ENCODE measurements around the gene TMEM131.
"Not testable (repeated sequence)": the region's sequence is repeated elsewhere in the genome, so short reads cannot be mapped to it uniquely, and the experiment has no call there.

TMEM131 gene

GRCh38 chr2:98022067-98022466, 26.3 kb upstream of the TMEM131 start:
- DNase-seq (ENCODE audit: low read depth) = not testable (repeated sequence)

DNA sequence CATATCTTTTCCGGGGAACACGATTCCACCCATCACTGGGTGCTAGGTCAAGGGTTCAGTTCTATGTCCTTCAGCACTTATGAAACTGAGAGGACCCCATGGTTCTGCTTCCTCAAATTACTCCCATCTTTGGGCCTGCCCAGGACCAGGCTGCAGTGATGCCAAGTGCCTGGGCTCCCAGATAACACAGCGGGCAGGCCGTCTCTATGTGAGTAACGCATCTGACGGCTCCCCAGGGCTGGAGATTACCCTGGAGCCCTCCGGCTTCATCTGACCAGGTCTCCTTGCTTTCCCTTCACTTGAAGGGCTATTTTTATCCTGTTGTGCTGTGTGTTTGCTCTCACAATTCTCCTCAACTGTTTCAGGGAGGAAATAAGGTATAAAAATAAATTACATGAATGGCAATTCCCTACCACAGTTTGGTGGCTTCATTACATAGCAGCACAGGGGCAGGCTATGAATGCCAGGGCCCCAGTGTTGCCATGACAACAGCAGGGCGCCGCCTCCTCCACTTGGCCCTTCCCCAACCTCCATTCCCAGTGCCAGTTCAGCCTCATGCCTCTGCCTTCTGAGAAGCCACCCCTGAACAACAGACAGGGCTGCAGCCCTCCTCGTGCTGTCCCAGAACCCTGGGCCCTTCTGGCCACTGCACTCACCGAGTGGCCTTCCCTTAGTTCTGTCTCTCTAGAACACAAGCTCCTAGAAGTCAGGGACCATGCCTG, 25.4 kb upstream of the TMEM131 start:
- DNase-seq (ENCODE audit: low read depth) = no peak

- no peak for DNase-seq (ENCODE audit: low read depth)
These were observed 24.8 kb upstream of the TMEM131 start for GRCh38 chr2:98020516-98020915.

DNA sequence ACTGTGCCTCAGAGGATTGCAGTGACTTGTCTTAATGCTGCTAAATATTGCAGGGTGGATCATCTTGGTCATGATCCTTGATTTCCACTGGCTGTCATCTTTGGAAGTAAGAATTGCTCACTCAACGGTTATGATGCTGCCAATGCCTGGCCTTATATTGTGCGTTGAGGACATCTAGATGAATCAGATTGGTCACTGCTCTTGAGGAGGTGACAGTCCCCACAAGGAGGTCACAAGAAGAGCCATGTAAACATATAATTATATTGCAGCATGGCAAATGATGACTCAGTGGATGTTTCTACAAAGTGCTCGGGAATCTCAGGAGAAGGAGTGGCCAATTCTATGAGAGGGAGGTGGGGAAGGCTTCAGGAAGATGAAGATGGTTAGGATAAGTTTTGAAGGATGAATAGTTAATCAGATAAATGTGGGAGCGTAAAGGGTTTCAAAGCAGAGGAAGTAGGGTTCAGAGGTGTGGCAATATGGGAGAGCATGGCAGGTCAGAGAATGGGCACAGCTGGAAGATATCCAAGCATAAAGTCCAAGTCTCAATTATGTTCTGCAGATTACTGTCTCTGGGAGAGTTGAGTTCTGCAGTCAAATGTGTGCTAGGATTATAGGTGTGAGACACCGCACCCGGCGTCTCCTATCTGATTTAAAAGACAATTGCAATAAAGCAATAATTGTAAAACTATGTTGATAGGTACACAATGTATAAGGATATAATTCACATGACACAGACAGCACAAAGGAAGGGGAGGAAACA, 21.3 kb upstream of the TMEM131 start:
- DNase-seq (ENCODE audit: low read depth) = peak; percentile 17

DNA sequence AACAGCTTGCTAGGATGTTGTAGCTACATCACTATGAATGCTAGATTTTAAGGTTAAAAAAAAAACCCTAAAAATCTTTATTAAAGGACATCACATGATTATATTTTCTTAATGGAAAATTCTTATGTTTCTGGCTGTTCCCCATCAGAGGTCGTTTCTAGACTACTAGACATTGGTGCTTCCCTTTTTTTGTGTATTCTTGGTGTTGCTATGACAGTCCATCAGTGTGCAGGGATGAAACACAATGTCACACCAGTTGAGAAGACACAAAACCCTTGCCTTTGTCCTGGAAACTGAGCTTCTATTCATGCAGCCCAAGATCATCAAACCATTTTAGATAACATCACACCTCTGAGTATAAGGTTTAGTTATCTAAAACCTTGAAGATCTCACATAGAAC, 19.9 kb upstream of the TMEM131 start:
- DNase-seq (ENCODE audit: low read depth) = no peak

DNA sequence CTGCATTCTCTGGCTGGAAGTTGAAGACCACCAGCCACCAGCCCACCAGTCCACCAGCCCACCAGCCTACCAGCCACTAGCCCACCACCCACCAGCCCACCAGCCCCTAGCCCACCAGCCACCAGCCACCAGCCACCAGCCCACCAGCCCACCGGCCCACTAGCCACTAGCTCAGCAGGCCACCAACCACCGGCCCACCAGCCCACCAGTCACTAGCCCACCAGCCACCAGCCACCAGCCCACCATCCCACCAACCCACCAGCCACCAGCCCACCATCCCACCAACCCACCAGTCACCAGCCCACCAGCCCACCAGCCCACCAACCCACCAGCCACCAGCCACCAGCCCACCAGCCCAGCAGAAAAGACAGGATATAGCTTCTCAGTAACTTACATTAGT, 18.6 kb upstream of the TMEM131 start:
- no peak for DNase-seq (ENCODE audit: low read depth)

GRCh38 chr2:98013407-98014042, 17.8 kb upstream of the TMEM131 start:
- DNase-seq (ENCODE audit: low read depth) = no peak

DNA sequence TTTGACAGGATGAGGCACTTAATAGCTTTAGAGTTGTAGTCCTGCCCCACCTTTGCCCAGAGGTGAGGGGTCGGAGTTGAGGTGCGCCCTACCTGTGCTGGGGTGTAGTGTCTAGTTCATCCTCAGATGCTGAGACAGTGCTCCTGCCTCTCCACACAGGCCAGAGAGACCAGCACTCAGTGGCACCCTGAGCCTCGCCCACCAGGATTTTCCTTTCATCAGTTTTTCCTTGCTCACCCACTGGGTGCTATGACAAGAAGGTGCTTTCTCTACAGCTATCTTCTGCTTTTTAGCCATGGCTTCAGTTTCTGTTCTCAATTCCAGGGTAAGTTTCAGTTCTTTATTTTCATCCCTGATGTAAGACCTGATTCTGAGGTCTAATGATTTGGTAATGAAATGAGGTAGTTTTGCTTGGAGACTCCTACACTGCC, 16.8 kb upstream of the TMEM131 start:
- DNase-seq (ENCODE audit: low read depth) = no peak

DNA sequence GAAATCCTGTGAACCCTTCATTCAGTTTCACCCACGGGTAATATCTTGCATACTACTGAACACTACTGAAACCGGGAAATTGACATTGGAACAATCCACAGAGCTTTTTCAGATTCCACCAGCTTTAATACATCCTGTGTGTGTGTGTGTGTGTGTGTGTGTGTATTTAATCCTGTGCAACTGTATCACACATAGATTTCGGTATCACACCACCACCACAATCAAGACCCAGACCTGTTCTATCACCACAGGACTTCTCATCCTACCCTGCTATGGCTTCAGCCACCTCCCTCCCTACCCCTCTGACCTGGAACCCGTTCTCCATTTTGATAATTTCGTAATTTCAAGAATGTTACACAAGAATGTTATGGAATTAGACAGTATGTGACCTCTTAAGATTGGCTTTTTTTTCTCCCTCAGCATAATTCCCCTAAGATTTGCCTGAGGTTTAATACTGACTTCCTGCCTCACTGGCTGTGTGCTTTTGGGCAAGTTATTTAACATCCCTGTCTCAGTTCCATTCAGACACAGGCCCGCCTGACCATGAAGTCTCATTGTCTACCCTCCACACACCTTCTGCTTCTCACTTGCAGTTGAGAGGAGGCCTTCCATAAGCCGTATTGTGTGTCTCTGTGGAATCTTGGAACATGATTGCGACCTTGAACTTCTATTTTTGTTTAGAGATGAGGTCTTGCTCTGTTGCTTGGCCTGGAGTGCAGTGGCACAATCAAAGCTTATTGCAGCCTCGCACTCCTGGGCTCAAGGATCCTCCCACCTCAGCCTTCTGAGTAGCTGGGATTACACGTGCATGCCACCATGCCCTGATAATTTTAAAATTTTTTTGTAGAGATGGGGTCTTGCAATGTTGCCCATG, 14.4 kb upstream of the TMEM131 start:
- no peak for DNase-seq (ENCODE audit: low read depth)

GRCh38 chr2:98008415-98008814, 12.7 kb upstream of the TMEM131 start:
- DNase-seq (ENCODE audit: low read depth) = no peak

- no peak for DNase-seq (ENCODE audit: low read depth)
These were observed 10.6 kb upstream of the TMEM131 start for GRCh38 chr2:98006378-98006777.

GRCh38 chr2:98004613-98005012, 8.9 kb upstream of the TMEM131 start:
- DNase-seq (ENCODE audit: low read depth) = no peak

DNA sequence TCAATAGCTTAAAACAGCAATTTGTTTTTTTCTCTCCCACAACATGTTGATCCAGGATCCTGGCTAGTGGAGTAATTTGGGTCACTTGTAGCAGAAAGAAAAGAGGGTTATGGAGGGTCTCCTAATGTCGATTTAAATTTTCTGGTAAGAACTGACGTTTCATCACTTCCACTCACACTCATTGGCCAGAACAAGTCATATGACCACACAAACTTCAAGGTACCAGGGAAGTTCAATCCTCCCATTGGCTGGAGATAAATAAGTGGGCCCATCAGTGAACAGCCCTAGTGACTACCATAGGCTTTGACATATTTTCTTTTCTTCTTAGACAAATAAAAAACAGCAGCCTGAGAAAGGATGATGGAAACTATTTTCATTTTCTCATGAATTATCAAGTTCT, 8.3 kb upstream of the TMEM131 start:
- DNase-seq (ENCODE audit: low read depth) = no peak

DNA sequence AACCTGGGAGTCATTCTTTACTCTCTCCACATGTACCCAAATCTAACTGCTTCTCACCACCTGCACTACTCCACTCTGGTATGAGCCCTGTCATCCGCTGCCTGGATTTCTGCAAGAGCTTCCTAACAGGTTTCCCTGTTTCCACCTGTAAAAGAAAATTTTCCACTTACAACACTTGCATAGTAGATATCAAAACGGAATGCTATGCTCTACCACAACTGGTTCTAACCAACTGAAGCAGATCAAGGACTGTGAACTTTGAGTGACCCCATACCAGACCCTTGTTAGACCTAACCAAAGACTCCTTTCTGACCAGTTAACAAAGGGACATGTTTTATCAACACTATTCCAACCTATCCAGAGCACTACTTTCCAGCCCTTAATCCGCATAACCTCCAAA, 3.8 kb upstream of the TMEM131 start:
- no peak for DNase-seq (ENCODE audit: low read depth)

GRCh38 chr2:97998431-97999005, 2.8 kb upstream of the TMEM131 start:
- no peak for DNase-seq (ENCODE audit: low read depth)

- DNase-seq (ENCODE audit: low read depth) = no peak
These were observed 2.1 kb upstream of the TMEM131 start for GRCh38 chr2:97997784-97998392.

DNA sequence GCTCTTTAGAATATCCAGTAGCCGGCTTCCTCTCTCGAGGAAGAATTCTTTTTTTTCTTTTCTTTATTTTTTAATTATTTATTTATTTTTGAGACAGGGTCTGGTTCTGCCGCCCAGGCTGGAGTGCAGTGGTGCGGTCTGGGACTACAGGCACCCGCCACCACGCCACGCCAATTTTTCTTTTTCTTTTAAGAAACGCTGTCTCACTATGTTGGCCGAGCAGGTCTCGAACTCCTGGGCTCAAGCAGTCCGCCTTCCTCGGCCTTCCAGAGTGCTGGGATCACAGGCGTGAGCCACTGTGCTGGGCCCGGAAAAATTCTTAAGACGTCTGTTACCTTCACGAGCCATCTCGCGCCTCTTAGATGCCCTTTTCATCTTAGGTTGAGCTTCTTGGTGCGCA, 931 bp upstream of the TMEM131 start:
- no peak for DNase-seq (ENCODE audit: low read depth)

DNA sequence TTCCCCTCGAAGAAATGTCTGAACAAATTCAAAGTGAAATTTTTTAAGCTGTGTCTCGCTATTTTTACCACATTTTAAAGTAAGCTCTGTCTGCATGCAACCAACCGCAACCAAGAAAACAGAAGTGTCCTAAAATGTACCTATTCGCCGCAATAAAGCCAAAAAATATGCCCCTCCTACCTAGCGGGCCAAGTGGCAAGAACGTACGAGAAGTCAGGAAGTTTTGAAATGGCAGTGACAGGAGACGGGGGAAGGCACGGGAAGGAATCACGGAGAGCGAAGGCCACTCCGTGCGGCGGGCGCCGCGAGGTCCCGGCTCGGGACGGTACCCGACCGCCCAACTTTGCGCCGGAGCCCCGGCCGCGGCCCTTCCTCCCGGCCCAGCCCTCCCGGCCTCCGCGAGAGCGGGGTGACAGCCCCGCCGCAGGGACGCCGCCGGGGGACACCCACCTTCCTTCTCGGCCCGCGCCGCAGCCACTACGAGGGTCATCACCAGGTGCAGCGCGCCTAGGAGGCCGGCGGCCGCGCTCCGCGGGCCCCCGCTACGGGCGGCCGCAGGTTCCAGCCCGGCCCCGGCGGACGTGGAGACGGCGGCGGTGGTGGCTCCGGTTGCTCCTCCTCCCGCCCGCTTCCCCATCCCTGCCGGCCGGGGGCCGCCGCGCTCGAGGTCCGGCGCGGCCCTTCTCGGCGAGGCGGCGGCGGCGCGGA, 568 bp downstream of the TMEM131 start:
- peak; percentile 55 for DNase-seq (ENCODE audit: low read depth)

DNA sequence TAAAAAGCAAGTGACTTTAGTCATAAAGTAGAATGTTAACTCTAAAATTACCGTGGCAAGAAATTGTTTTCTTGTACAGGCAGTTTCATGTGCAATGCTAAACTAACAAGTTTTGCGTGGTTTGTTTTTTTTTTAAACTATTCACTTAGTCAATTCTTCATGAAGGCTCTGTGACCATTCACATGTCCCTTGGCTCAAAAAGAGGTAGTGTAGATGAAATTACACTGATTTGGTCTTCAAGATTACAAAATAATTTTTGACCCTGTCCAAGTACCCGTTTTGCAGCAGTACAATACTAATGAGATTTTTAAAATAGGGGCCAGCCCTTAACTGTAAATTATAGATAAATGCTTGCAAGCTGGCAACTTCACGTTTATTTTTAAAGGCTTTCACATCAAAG, 1.3 kb downstream of the TMEM131 start:
- DNase-seq (ENCODE audit: low read depth) = no peak

DNA sequence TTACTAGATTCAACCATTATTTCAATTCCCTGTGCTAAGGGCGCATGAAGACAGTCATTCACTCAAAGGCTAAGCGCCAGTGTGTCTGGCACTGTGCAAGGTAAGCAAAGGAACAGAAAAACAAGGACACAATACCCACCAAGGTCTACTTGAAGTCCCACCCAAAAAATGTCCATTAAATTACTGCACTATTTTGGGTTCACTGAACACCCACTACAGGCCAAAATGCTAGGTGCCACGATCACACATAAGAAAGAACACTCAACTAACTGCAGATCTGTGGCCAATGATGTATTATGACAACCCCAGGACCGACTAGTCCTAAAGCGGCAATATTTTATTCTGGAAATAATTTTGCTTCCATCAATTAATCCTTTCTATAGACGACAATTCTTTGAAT, 1.8 kb downstream of the TMEM131 start:
- peak; percentile 19 for DNase-seq (ENCODE audit: low read depth)
